HG03175 (cell line): ENCODE measurements around the gene CABLES1.
"Not testable (repeated sequence)": the region's sequence is repeated elsewhere in the genome, so short reads cannot be mapped to it uniquely, and the experiment has no call there.

Source experiments
- ATAC-seq: cut with Tn5 transposase; IDR thresholded peaks from one replicate; pipeline ENCODE4 v1.9.1; 2021; ENCODE audit warnings: mild to moderate bottlenecking, moderate library complexity; ENCODE audit not compliant: unreplicated experiment

The CABLES1 gene

DNA sequence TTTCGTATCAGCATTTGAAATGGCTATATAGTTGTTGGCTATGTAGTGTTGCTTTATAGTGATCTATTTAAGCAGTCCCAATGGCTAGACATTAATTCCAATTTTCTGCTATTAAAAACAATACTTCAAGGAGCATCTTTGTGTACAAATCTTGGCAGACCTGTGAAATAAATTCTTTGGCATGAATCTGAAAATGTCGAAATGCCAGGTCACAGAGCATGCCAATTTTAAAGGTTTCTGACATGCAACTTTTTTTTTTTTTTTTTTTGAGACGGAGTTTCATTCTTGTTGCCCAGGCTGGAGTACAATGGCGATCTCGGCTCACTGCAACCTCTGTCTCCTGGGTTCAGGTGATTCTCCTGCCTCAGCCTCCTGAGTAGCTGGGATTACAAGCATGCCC lies 26.8 kb upstream of the CABLES1 start:
- no peak for ATAC-seq

DNA sequence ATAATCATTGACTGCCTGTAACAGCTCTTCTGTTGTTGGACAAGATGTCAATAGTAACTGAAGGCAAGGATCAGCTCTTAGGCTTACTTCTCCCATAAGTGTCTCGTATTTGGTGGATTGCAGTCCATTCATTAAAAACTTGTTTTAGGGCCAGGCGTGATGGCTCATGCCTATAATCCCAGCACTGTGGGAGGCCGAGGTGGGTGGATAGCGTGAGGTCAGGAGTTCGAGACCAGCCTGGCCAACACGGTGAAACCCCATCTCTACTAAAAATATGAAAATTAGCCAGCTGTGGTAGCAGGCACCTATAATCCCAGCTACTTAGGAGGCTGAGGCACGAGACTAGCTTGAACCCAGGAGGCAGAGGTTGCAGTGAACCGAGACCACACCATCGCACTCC lies 26.1 kb upstream of the CABLES1 start:
- ATAC-seq: not testable (repeated sequence)

DNA sequence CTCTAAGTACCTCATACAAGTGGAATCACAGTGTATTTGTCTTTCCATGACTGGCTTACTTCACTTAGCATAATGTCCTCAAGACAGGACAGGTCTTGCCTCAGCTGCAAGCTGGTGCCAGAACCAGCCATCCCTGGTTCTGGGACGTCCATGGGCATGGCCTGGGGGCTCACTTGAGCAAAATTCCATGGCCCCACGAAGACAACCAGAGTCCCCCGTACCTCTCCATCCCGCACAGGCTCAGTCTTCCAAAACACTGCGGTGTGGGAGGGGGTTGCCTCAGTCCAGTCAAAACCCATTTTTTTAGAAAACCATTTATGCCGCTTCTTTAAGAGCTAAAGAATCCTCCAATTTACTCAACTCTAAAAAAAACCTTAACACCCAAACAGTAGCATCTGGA lies 21.7 kb upstream of the CABLES1 start:
- ATAC-seq: no peak

DNA sequence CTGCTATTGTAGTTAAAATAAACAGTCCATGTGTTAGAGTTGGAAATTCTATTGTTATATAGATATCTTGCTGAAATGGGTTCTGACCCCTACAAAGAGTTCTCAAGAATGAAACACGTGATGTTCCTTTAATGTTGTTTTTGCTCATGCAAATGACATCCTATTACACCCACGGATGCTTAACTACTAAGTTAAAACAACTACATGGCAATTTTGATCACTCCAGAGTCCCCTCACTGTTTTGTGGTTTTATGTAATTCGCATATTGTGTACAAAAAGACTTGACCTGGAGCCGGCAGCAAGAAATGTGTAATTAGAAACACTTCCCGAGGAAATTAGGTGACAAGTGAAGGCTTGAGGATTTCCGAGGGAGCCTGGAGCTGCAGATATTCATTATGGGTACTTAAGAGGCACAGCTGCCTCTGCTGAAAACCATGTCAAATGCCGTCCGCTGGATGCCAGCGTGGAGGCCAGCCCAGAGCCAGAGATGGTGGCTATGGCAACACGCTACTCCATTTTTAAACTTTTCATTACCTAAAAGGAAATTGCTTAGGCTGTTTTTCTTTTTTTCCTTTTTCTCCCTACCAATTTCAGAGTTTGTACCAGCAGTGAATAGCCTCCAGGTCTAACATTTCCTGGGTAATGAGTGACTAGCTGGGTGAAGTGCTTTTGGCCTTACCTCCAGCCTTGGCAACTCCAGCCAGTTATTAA lies 21.0 kb upstream of the CABLES1 start:
- ATAC-seq: no peak

DNA sequence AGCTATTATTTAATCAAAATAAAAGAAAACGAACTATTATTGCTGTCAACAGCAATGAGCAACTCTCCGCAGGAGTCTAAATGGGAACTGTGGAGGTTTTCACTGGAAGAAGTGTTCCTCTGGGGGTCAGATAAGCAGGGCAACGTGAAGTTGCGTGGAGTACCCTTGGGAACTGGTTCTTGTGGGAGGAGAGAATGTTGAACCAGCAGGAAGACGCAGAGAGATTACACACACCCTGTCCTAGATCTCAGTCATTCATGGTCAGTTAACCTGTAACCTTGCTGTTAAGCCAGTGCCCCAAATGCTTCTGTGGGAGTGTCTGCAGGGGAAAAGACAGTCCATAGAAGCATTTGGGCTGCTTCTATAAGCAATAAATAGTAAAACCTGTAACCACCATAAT lies 20.4 kb upstream of the CABLES1 start:
- ATAC-seq: no peak

DNA sequence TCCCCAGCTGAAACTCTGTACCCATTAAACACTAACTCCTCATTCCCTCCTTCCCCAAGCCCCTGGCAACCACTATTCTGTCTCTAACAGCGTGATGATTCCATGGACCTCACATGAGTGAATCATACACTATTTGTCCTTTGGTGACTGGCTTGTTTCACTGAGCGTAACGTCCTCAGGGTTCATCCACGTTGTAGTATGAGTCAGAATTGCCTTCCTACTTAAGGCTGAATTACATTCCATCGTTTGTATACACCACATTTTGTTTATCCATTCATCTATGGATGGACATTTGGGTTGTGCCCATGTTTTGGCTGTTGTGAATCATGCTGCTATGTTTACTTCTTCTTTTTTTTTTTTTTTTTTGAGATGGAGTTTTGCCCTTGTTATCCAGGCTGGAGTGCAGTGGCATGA lies 19.6 kb upstream of the CABLES1 start:
- ATAC-seq: no peak

DNA sequence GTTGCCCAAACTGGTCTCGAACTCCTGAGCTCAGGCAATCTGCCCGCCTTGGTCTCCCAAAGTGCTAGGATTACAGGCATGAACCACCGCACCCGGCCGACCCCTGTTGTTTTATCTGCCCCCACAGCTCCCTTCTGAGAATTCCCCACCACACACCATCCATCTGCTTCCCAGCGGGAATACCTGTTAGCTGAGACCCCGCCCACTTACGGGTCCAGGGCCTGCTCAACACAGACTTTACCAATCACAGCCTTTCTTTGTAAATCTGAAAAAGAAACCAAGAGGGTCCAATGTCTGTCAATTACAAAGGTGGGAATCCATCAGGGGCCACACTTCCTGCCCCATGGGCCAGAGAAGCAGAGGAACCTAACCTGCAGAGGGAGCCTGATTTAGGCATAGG lies 14.2 kb upstream of the CABLES1 start:
- no peak for ATAC-seq

DNA sequence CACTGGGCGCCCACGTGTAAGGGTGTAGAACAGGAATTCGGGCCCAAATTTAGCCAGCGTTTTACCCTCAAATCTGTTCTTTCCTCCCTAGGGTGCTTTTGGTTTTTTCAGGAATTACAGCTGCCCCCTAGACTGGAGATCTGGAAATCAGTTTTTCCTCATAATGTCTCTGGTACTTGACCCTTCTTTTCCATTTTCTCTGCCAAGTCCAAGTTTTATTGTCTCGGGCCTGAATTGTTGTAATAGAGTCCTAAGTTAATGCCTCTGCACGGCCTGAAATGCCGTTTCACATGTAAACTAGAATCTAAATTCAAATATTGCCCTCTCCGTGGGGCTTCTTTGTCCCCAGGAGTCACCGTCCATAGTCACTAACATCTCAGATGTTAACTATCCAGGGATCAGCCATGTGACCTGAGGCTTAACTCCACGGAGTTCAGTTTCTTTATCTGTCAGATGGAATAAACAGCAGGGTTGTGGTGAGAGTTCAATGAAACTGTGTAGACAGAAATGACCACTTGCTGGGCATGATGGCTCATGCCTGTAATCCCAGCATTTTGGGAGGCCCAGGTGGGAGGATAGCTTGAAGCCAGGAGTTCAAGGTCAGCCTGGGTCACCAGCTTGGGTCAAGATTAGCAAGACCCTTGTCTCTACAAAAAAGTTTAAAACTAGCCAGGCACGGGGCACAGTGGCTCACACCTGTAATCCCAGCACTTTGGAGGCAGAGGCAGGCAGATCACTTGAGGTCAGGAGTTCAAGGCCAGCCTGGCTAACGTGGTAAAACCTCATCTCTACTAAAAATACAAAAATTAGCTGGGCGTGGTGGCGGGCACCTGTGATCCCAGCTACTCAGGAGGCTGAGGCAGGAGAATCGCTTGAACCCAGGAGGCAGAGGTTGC lies 12.7 kb upstream of the CABLES1 start:
- ATAC-seq: no peak

DNA sequence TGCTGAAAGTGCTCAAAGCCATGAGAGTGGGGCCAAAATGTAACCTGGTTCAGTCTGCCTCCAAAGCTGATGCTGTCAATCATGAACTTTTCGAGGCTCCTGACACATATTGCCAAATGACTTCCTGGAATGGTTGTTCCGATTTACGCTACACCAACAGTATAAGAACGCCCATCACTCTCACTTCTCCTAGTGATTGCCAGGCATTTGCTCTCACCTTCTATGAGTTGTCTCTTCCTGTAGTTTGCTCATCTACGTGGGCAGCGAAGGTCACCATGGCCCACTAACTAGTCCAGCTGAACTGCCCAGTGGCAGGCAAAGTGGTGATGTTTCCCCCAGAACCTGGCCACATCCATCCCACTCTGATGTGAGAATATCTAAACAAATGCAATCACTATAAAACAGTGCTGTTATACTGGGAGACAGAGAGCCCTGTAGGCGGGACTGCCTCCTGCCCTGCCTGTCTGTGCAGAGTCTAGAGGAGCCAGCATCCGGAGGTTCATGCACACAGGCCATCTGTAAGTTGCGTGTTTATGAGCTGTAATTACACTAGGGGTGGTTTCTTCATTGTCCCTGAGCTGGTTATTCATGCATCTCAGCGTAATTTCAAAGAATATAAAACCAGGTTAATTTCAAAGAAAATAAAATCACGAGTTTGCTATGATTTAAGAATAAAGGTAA lies 8.8 kb upstream of the CABLES1 start:
- ATAC-seq: no peak

DNA sequence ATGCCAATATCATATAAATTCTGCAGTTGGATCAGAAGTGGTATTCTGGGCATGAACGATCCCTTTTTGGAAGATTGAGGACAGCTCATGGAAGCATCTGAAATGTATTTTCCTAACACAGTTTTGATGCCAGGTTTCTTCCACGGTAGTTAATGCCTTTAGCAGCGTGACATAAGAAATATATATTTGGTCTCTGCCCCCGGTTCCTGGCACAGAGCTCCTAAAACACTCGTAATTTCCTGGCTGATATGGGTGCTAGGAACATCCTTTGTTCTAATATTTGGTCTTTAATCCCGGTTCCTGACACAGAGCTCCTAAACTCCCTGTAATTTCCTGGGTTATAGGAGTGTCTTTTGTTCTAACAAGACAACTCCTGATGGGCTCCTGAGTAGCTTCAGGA lies 8.2 kb upstream of the CABLES1 start:
- ATAC-seq: no peak

DNA sequence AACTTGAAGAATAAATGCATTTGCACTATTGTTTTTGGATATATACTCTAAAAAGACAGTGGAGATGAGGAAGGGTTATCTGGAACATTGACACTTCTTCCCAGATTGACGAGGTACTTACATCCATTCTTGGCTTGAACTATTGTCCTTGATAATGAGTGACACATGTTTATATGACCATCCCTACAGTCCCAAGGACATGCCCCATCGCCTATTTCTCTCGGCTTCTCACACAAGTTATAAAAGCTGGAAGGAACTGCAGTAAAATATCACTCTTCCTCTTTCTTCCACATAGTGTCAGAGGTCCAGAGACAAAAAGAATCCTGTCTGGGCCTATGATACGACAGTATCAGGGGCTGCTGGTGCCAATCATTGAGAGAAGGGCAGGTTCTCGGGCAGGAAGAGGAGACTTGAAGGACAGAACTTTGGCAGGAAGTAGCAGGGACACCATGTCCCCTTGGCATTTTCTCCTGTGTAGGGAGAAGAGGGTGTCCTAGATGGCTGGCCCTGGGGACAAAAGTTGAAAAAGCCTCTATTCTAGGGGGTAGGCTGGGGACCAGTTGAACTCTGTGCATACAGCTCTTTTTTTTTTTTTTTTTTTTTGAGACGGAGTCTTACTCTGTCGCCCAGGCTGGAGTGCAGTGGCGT lies 5.8 kb upstream of the CABLES1 start:
- no peak for ATAC-seq

DNA sequence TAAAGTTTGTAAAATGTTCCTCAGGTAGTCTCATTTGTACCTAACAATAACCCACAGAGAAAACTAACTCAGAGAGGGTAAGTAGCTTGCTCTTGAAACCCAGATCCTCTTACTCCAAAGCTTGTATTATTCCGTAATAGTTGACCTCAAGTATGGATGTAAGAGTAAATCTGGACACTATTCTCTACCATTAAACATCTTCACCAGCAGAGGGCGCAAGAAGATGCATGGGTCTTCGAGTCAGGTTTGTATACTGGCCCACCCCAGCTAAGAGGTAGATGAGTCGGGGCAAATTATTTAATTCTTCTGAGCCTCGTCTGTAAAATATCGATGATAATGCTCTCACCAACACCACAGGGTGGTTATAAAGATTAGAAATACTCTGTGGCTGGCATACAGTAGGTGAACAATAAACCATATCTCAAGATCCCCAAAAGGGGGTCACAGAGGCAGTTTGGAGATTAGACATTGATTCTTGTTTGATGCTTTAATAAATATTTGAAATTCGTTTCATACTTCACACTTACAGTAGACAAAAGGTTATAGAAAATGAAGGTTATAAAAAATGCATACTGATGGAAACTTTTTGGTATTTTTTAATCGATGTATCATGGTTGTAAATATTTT lies 3.5 kb upstream of the CABLES1 start:
- no peak for ATAC-seq

DNA sequence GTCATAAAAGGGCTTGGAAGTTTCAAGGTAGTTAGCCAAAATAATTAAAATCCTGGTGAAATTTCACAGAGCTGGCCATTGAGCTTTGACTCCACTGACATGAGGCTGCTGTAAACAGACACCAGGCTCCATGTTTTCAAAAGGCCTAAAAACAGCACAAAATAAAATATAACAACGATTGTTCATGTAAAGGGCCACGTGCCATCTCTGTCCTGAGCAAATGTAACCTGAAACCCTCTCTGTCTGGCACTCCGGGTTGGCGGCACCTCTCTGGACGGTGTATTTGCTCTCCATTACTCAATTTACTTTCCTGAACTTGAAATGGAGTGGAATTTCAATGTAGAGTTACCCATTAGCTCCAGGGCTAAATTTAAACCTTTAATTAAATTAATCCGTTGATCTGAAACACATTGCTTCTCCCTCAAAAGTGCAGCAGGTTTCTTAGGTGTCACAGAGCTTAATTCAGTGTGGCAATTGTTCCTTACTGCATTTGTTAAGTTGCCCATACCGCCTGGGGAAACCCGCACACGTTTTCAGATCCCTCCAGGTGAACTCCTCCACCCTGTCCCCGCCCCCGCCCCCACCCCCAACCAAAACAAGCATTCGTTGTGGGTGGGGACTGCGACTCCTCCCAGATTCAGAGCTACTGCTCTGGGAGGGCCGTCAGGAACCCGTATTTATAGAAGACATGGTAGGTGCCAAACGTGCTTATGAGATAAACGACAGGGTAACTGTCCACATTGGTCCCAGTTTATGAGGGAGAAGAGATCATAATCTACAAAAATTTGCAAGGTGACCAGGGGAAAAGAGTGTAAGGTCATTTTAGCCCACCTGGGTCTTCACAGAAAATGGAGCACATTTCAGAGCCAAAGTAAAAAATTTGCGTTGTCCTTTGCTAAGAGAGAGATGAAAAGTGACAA lies 1.2 kb upstream of the CABLES1 start:
- no peak for ATAC-seq

DNA sequence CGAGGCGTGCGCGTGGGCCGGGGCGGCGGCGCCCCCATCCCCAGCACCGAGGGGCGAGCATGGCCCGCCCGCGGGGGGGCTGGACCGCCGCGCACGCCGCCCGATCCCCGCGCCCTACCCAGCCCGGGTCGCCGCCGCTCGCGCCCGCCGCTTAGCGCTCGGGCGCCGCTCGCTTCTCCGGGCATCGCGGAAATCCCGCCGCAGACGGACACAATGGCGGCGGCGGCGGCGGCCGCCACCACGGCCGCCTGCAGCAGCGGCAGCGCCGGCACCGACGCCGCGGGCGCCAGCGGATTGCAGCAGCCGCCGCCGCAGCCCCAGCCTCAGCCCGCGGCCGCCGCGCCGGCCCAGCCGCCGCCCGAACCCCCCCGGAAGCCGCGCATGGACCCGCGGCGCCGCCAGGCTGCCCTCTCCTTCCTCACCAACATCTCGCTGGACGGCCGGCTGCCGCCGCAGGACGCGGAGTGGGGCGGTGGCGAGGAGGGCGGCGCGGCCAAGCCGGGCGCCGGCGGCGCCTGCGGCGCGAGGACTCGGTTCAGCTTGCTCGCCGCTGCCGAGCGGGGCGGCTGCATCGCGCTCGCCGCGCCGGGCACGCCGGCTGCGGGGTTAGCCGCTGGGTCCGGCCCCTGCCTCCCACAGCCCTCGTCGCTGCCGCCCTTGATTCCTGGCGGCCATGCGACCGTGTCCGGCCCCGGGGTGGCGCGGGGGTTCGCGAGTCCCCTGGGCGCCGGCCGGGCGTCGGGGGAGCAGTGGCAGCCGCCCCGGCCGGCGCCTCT lies 453 bp downstream of the CABLES1 start:
- peak; percentile 30 for ATAC-seq

DNA sequence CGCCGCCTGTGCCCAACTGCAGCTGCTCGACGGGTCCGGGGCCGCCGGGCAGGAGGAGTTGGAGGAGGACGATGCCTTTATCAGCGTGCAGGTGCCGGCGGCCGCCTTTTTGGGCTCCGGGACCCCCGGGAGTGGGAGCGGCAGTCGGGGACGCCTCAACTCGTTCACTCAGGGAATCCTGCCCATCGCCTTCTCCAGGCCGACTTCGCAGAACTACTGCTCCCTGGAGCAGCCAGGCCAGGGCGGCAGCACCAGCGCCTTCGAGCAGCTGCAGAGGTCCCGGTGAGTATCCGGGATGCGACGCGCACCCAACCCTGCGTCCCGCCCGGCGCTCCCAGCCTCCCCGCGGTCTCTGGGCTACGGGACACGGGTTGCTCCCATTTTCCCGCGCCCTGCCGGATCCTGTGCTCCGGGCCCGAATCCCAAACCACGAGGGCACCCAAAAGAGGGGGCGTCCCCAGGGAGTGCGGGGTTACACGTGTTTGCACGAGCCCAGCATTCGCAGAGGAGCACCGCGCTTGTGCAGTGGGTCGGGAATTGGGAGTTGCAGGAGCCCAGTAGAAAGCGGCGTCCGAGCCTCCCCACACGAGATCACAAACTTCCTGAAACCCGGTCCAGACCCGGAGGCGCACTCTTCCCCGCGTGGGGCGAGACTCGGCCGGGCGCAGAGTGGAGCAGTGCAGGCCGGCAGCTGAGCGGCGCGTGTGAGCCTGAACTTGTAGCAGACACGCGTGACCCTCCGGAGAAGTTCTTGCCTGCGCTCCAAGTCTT lies 1.2 kb downstream of the CABLES1 start:
- peak; percentile 31 for ATAC-seq

DNA sequence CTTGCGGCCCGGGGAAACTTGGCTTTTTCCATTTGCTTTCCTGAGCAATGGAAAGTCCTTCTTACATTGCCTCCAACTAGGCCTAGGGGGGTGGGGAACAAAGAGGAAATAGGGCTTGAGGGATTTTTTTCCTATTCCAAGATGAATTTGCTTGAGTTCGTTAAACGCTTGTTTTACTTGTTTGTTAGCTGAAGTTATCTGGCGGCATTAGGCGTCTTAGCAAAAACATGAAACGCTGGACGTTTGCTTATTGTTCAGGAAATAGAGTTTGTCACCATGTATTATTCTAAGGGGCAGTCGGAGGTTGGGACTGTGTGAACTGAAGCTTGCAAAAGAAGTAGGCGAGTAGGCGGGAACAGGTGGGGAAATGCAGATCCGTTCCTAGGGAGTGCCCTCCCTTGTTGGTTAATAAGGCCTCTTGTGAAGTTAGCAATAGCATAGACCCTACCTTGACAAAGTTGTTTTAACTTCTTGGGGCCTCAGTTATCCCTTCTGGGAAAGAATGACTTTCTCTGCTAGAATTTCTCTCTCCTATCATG lies 1.9 kb downstream of the CABLES1 start:
- no peak for ATAC-seq

DNA sequence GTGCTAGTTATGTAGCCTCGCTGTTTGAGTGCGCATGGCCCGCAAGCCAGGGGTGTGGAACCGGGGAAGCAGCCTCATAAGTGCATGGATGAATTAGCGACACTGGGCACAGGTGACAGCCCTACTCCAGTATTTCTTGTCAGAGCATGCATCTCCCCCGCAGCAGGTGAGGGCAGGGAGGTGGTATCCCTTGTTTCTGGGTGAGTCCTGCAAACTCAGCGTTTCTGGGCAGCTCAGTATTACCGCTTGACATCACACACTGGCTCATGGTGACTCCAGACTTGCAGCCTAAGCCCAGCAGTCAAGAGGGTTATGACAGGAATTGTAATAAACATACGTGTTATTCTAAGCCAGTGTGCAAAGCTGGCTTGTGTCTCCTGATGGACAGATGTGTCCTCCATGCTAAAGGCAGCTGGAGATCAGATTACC lies 2.5 kb downstream of the CABLES1 start:
- no peak for ATAC-seq

DNA sequence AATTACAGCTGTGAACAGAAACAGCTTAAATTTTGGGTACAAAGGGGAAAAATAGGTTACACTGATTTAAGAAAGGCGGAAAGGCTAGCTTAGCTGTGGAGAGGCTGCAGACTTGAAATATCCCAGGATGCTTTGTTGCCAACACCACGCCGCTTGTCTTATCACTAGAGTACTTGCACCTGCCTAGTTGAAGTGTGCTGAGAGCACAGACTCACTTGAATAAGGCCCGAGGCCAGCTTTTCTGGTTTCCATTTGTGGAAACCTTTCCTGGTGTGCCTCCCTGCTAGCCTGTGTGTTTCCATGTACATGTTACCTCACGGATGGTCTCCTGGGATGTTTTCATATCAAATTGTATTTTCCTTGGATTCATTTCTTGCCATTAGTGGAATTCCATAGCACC lies 3.2 kb downstream of the CABLES1 start:
- no peak for ATAC-seq
